Measurements from ENCODE around the gene NMNAT2.

DNA sequence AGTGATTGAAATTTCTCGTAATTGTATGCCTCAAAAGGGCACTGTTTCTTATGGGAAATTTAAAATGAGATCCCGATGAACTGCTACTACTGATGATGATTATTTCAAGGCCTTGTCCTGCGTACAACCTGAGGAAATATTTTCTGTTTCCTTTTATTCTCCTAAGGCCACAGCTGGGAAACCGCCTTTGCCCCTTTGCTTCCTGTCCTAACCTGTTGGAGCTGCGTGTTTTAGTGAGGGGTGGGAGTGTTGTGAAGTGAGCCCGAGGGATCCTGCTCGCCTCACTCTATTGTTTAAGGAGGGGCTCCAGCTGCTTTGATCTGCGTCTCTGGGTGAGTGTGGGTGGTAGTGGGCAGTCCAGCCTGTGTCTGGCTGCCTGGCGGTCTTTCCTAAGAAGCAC lies 217.7 kb downstream of the NMNAT2 start:
- TF ChIP-seq POLR2A (IDR thresholded peaks at IDR 0.05) = no peak
- no peak for TF ChIP-seq CTCF (IDR thresholded peaks at IDR 0.05)
